ENCODE results near the gene ADO.

DNA sequence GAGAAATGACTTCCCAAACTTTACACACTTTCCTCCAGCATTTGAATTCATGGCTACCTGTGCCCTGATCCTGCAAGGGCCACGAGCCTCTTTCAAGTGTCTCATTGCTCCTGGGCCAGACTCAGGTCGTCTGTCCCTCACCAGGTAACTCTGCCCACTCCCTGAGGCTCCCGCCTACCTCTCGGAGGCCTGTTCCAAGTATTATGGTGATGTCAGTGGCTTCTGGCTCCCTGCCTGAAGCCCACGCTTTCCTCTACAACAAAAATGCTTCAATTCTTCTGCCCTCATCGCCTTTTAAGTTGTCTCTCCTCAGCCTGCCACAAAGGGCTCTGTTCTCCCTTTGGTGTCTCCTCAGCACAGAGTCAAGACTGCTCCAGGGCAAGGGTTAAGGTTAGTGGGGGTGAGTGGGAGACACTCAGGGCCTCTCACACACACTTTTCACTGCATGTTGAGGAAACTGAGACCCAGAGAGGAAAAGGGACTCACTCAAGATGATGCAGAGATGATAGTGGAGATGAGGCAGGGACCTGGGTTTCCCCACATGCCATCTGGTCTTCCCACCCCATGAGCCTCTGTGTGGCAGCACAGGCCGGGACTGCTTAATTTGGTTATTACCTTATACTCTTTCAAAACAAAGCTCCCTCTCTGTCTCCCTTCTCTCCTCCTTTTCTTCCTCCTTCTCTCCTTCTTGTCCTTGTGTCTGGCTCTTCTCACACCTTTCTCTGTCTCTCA, 39.9 kb downstream of the ADO start:
- TF ChIP-seq, protein P1, sequence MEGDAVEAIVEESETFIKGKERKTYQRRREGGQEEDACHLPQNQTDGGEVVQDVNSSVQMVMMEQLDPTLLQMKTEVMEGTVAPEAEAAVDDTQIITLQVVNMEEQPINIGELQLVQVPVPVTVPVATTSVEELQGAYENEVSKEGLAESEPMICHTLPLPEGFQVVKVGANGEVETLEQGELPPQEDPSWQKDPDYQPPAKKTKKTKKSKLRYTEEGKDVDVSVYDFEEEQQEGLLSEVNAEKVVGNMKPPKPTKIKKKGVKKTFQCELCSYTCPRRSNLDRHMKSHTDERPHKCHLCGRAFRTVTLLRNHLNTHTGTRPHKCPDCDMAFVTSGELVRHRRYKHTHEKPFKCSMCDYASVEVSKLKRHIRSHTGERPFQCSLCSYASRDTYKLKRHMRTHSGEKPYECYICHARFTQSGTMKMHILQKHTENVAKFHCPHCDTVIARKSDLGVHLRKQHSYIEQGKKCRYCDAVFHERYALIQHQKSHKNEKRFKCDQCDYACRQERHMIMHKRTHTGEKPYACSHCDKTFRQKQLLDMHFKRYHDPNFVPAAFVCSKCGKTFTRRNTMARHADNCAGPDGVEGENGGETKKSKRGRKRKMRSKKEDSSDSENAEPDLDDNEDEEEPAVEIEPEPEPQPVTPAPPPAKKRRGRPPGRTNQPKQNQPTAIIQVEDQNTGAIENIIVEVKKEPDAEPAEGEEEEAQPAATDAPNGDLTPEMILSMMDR (IDR thresholded peaks at IDR 0.05), result no peak
- no peak for TF ChIP-seq POLR2A (IDR thresholded peaks at IDR 0.05)

Measured in body of pancreas (tissue), 4 donors.